HG03039 (cell line): ENCODE data around the gene DPH2.

Source experiments
- ATAC-seq: cut with Tn5 transposase; IDR thresholded peaks from one replicate; pipeline ENCODE4 v1.9.1; 2021; ENCODE audit warnings: mild to moderate bottlenecking, moderate library complexity; ENCODE audit not compliant: unreplicated experiment

DPH2 gene

GRCh38 chr1:43944860-43945259 is 24.9 kb upstream of the DPH2 start:
- ATAC-seq = no peak

GRCh38 chr1:43945674-43946235 is 24.1 kb upstream of the DPH2 start:
- ATAC-seq = no peak

GRCh38 chr1:43946236-43947060 is 23.4 kb upstream of the DPH2 start, which contains the start of gene IPO13:
Gene IPO13 (plus strand): TSS chr1:43946950. CDS start chr1:43947601, 651 bp downstream.
- peak; percentile 91 for ATAC-seq

- ATAC-seq = peak; percentile 17
Observed at GRCh38 chr1:43947061-43947873, 22.5 kb upstream of the DPH2 start.

- no peak for ATAC-seq
Observed at GRCh38 chr1:43947874-43948437, 21.9 kb upstream of the DPH2 start.

GRCh38 chr1:43949678-43950077 is 20.1 kb upstream of the DPH2 start:
- no peak for ATAC-seq

- no peak for ATAC-seq
Observed at GRCh38 chr1:43951021-43951985, 18.5 kb upstream of the DPH2 start.

GRCh38 chr1:43952731-43953346 is 17.0 kb upstream of the DPH2 start:
- no peak for ATAC-seq

GRCh38 chr1:43953361-43953760 is 16.4 kb upstream of the DPH2 start:
- no peak for ATAC-seq

- ATAC-seq = no peak
Observed at GRCh38 chr1:43954036-43954435, 15.8 kb upstream of the DPH2 start.

- ATAC-seq = no peak
Observed at GRCh38 chr1:43956234-43956633, 13.6 kb upstream of the DPH2 start.

- no peak for ATAC-seq
Observed at GRCh38 chr1:43957407-43958040, 12.3 kb upstream of the DPH2 start.

- ATAC-seq = no peak
Observed at GRCh38 chr1:43958351-43959255, 11.2 kb upstream of the DPH2 start.

- no peak for ATAC-seq
Observed at GRCh38 chr1:43960798-43961197, 9.0 kb upstream of the DPH2 start.

- no peak for ATAC-seq
Observed at GRCh38 chr1:43961692-43962091, 8.1 kb upstream of the DPH2 start.

- no peak for ATAC-seq
Observed at GRCh38 chr1:43962324-43962723, 7.5 kb upstream of the DPH2 start.

GRCh38 chr1:43963006-43963405 is 6.8 kb upstream of the DPH2 start:
- no peak for ATAC-seq

- no peak for ATAC-seq
Observed at GRCh38 chr1:43963890-43964289, 5.9 kb upstream of the DPH2 start.
